ENCODE measurements around the gene ZNF350.
"Not testable (repeated sequence)": the region's sequence is repeated elsewhere in the genome, so short reads cannot be mapped to it uniquely, and the experiment has no call there.

The ZNF350 gene

DNA sequence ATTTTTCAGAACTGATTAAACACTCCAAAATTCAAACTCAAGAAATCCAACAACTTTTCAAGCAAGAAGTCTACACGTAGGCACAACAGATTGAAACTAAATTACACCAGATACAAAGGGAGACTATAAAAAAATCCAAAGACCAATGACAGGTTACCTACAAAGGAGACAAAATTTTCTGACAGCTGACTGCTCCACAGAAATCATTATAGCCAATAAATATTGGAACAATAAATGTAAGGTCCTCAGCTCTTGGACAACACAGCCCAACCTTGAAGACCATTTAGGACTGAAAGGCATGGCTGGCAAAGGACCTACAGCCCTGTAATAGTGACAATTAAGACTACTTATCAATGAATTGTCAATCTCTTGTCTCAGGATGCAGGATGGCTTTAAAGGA, 15.9 kb downstream of the ZNF350 start:
- no peak for DNase-seq

DNA sequence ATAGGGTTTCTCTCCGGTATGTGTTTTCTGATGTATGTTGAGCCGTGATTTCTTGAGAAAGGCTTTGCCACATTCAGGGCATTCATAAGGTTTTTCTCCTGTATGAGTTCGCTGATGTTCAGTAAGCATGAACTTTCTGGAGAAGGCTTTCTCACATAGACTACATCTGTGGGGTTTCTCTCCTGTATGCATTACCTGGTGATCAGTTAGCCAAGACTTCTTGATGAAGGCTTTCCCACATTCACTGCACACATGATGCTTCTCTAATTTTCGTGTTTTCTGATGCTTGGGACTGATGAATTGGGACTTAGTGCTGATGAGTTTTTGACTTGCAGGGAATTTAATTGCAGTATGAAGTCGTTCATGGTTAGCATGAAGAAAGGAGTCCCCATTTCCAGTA, 21.1 kb downstream of the ZNF350 start:
- no peak for DNase-seq

DNA sequence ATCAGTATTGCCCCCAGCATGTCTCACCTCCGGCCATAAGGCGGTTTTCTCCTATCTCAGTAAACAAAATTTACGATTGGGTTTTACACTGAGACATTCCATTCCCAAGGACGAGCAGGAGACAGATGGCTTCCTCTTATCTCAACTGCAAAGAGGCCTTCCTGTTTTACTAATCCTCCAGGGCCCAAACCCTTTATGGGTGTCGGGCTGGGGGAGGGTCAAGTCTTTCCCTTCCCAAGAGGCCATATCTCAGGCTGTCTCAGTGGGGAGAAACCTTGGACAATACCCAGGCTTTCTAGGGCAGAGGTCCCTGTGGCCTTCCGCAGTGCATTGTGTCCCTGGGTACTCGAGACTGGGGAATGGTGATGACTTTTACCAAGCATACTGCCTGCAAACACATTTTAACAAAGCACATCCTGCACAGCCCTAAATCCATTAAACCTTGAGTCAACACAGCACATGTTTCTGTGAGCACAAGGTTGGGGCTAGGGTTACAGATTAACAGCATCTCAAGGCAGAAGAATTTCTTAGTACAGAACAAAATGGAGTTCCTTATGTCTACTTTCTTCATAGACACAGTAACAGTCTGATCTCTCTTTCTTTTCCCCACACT, 25.9 kb downstream of the ZNF350 start:
- not testable (repeated sequence) for DNase-seq

DNA sequence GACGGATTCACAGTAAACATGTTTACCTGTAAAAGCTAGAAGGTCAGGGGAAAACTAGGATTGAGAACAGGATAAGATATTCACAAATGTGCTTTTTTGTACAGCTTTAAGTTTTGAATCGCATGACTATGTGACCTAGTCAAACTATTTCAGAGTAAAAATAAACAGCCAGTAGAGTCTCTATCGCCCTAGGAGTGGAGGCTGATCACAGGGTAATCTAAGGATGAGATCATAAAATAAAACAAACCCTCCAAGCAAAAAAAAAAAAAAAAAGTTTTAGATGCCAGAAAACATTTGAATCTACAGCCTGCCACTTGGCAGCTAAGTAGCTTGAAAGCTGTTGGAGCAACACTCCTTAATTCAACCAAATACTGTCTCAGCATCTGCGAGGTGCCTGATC, 26.8 kb downstream of the ZNF350 start:
- DNase-seq, result no peak

DNA sequence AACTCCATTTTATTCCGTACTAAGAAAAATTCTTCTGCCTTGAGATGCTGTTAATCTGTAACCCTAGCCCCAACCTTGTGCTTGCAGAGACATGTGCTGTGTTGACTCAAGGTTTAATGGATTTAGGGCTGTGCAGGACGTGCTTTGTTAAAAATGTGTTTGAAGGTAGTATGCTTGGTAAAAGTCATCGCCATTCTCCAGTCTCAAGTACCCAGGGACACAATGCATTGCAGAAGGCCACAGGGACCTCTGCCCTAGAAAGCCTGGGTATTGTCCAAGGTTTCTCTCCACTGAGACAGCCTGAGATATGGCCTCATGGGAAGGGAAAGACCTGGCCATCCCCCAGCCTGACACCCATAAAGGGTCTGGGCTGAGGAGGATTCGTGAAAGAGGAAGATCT, 28.8 kb downstream of the ZNF350 start:
- not testable (repeated sequence) for DNase-seq

DNA sequence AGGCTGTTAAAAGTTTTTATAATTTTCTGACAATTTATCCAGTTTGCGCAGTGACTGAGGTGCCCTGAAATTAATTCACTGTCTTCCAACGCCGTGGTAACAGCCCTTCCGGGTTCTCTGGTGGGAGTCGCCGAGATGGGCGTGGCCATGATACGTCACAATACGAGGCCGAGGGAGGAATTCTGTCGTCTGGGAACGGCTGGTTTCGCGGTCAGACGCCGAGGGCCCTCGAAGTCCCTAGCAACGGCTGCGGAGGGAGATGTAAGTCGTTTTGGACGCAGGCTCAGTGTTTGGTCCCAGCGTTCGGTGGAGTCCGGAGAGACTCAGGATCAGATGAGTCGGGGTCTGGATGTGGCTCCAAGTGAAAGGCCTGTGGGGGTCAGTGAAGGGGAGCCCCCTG, 37.7 kb downstream of the ZNF350 start:
- peak; percentile 87 for DNase-seq

DNA sequence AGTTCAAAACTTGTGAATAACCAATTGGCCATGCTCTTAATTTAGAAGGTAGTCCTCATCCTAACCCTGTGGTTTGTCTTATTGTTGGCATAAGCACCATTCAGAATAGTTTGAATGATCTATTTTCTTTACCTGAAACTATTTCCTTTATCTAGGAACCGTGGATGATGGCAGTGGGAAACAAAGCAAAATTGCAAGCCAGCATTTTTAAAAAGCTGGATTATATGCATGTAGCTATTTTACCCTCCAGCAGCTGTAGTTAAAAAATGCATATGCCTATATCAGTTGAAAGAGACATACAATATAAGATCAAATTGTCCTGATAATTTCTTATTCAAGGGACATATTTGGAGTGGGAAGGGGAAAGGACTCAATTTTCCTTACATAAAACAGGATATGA, 40.0 kb downstream of the ZNF350 start:
- no peak for DNase-seq

DNA sequence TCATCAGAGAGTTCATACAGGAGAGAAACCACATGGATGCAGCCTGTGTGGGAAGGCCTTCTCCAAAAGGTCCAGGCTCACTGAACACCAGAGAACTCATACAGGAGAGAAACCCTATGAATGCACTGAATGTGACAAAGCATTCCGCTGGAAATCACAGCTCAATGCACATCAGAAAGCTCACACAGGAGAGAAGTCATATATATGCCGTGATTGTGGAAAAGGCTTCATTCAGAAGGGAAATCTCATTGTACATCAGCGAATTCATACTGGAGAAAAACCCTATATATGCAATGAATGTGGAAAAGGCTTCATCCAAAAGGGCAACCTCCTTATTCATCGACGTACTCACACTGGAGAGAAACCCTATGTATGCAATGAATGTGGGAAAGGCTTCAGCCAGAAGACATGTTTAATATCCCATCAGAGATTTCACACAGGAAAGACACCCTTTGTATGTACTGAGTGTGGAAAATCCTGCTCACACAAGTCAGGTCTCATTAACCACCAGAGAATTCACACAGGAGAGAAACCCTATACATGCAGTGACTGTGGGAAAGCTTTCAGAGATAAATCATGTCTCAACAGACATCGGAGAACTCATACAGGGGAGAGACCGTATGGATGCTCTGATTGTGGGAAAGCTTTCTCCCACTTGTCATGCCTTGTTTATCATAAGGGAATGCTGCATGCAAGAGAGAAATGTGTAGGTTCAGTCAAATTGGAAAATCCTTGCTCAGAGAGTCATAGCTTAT, 41.7 kb downstream of the ZNF350 start:
- no peak for DNase-seq

DNA sequence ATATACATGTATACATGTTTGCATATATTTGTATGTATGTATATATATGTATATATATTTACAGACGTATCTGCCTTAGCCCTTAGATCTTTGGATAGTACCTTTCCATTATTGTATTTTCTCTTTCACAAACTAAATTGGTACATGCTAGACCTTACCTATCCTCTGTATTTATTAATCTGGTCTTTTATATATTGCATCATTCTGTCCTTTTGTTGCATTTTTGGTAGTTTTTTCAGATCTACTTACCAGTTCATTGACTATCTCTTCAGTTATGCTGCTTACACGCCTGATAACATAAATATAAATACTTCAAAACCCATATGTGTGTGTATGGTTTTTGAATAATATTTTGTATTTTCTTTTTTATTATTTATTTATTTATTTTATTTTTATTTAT, 47.7 kb downstream of the ZNF350 start:
- no peak for DNase-seq

DNA sequence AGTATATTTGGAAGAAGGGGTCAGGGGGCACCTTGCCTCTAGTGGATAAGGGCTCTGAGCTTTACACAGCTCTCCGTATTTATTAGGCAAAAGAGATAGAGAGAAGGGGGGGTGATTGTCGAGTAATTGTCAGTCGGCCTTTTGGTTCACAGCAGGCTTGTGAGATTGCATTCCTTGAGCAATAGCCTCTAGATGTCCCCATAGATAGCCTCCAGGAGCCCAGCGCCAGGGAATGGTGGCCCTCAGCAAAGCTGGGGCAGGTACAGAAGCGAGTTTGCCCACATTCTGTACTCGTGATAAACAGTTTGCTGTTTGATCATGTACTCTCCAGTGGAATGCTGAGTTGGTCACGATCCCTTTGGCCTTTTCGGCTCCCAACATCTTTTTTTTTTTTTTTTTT, 54.7 kb downstream of the ZNF350 start:
- DNase-seq, result no peak

DNA sequence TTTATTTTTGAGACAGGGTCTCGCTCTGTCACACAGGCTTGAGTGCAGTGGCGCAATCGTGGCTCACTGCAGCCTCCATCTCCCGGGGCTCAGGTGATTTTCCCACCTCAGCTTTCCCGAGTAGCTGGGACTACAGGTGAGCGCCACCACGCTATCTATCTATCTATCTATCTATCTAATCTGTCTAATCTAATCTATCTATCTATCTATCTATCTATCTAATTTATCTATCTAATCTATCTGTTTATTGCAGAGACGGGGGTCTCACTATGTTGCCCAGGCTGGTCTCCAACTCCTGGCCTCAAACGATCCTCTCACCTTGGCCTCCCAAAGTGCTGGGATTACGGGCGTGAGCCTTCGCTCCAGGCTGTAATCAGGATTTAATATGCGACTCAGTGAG, 58.8 kb downstream of the ZNF350 start:
- DNase-seq, result no peak

DNA sequence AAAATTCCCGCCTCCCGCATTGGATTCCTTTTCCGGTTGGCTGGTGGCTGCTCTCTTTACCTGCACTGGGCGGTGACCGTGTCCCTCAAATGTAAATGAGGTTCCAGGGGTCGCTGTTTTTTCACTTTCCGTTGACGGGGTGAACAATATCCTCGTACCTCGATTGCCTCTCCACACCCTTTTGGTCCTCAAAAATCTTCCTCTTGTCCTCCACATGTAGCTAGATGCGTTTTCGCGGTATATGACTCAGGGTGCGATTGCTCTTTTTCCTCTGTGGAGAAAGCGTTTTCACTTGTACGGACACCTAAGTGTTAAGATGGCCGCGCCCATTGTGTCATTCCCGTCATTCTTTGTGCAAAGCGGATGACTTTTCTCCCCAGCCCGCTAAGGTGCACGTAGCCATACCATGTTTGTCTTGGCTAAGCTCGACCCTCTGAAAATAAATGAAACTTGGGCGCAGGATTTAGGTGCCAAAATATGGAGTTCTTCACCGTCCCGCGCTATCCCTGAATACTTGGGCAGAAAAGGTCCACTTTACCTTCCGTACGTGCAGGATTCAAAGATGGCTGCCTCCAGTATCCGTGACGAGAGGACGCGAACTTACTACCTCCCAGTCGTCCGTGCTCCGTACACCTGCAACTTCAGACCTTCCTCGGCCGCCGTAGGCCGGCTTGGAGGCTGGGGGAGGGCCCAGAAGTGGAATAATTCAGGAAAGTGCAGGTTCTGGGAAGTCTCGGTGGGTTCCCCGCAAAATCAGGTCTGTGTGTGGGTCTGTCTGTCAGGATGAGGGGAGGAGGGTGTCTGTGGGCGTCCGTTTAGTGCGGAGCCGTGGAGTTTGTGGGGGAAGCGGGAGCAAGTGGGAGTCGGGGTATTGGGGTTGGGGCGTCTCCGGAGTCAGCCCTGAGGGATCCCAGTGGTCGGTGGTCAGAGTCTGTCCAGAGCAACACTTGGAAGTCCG, 59.6 kb downstream of the ZNF350 start, which contains the start of gene ZNF613:
ZNF613 (plus strand) TSS at position 689 of the 958 bp plus-strand sequence. CDS start 8,749 bp downstream, outside the sequence.
- peak; percentile 98 for DNase-seq

DNA sequence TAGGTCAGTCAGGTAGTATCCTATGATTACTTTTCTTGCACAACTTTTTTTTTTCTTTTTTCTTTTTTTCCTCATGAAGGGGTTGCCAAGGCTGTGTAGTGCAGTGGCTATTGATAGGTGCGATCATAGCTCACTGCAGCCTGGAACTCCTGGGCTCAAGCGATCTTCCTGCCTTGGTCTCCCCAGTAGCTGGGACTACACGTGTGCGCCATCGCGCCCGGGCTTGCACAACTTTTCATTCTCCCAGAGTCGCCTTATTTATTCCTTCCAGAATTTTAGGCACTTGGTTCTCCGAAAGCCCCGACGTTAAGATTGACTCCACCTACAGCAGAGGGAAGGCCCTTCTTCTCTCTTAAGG, 60.2 kb downstream of the ZNF350 start:
- no peak for DNase-seq

DNA sequence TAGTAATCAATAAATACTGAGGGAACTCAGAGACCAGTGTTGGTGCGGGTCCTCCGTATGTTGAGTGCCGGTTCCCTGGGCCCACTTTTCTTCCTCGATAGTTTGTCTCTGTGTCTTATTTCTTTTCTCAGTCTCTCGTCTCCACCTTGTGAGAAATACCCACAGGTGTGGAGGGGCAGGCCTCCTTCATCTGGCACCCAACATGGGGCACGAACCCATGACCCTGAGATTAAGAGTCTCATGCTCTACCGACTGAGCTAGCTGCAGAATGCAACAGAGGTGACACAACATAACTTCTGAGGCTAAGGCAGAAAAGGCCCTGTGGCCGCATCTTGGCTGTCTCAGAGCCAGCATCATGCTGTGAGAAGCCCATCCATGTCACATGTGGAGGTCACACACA, 64.7 kb downstream of the ZNF350 start:
- DNase-seq, result no peak

DNA sequence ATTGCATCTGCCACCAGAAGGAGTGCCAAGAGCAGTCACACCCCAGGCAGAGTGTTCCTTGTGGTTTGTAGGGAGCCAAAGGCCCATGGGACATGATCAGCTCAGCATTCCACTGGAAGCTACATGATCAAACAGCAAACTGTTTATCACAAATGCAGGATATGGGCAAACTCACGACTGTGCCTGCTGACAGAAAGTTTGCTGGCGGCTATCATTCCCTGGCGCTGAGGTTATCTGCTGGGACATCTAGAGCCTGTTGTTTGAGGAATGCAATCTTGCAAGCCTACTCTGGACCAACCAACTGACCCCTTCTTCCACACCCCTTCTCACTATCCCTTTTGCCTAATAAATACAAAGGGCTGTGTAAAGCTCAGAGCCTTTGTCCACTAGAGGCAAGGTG, 67.0 kb downstream of the ZNF350 start:
- no peak for DNase-seq

DNA sequence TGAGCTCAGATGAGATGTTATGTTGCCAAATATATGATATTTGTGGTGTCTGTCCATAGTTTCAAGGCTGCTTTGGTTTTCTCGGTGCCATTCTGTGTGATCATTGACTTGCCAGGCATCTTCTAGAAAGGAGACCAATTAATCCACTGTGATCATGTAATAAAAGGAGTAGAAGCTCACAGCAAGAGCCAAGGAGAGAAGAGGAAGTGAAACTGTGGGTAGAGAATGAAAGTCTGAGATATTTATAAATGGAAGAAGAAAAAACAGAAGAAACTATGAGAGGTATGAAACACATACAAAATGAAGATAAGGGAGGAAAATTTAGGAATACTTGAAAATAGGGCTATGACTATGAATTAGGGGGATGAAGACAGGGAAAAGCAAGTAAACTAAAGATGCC, 70.5 kb downstream of the ZNF350 start:
- DNase-seq, result no peak

DNA sequence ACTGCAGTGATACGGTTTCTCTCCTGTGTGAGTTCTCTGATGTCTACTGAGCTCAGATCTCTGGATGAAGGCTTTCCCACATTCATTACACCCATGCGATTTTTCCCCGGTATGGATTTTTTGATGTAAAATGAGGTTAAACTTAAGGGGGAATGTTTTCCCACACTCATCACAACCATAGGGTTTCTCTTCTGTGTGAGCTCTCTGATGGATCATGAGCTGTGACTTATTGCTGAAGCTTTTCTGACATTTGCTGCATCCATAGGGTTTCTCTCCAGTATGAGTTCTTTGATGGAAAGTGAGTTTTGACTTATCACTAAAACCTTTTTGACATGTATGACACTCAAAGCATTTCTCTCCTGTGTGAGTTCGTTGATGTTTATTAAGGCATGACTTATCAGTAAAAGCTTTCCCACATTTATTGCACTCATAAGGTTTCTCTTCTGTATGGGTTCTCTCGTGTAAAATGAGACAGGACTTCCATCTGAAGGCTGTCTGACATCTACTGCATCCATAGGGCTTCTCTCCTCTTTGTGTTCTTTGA, 71.2 kb downstream of the ZNF350 start:
- DNase-seq, result no peak
